ENCODE measurements around the gene EPB41L4A. TPM values are rescaled to one million over a fixed set of nuclear protein-coding genes. Genes with fewer than 3 reads are reported as not detected.
A peak's percentile ranks its signal among the peaks of the same experiment; 100 is the strongest.

Gene EPB41L4A
- polyA plus RNA-seq, 1 donor (not counting 4 experiments of a cell fraction or from before 2014, with no cell fraction given): 3.5 TPM

DNA sequence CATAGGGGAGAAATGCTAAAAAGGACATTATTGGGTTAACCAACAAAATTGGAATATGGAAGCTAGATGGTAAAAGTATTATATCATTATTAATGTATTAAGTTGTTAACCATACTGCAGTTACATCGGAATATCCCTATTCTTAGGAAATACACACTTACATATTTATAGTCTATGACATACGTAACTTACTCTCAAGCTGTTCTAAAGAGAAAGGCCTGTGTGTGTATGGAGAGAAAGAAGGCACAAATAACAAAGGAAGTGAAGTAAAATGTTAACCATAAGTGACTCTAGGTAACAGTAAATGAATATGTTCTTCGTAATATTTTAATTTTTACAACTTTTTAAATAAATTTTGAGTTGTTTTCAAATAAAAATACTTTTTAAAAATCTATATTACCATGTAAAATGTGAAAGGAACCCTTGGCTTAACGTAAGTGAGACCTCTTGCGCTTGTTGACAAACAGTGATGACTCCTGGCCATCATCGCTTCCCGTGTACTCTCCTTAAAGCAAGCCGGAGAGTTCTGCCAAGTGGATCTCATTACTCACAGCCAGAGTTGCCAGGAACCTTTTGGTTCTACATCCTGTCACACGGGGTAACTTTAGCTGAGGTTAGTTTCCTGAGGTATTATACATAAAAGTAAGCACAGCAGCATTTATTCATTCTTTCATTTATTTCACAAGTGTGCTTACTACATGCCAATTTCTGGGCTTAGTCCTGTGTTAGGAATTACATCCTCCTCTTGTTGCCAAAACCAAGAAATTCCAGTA is 165.4 kb downstream of the EPB41L4A start:
- FAIRE-seq (peak; percentile 60), DNase-seq (ENCODE audit: low read depth, low spot score) (no peak)
- no peak overlapping the region for H2AFZ ChIP-seq (ENCODE audit: control insufficient read depth, low read length)
- no peak overlapping the region for H3K4me2 ChIP-seq (ENCODE audit: control insufficient read depth, extremely low read depth, insufficient read depth, low read depth, low read length)
- TF ChIP-seq, protein P1, sequence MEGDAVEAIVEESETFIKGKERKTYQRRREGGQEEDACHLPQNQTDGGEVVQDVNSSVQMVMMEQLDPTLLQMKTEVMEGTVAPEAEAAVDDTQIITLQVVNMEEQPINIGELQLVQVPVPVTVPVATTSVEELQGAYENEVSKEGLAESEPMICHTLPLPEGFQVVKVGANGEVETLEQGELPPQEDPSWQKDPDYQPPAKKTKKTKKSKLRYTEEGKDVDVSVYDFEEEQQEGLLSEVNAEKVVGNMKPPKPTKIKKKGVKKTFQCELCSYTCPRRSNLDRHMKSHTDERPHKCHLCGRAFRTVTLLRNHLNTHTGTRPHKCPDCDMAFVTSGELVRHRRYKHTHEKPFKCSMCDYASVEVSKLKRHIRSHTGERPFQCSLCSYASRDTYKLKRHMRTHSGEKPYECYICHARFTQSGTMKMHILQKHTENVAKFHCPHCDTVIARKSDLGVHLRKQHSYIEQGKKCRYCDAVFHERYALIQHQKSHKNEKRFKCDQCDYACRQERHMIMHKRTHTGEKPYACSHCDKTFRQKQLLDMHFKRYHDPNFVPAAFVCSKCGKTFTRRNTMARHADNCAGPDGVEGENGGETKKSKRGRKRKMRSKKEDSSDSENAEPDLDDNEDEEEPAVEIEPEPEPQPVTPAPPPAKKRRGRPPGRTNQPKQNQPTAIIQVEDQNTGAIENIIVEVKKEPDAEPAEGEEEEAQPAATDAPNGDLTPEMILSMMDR (optimal IDR thresholded peaks at IDR 0.05 in 1 of 3, IDR thresholded peaks at IDR 0.05 in 1 of 3, conservative IDR thresholded peaks at IDR 0.05 in 1 of 3; ENCODE audit: extremely low read depth in 1 of 3, insufficient read depth in 2 of 3, low read length in 3 of 3): no peak
- TF ChIP-seq EZH2 (IDR thresholded peaks at IDR 0.05; ENCODE audit: low read length): no peak
- no peaks in the 10 kb centered on the region for H3K9me3 ChIP-seq (ENCODE audit: control insufficient read depth, low read depth, low read length)
- H3K79me2 ChIP-seq (ENCODE audit: control insufficient read depth, insufficient read depth, low read length): no peaks in the 10 kb centered on the region
- no peaks in the 10 kb centered on the region for H4K20me1 ChIP-seq (ENCODE audit: control insufficient read depth, extremely low read depth, insufficient read depth, low read length)
- peaks cover 6% of the 10 kb centered on the region for H3K4me1 ChIP-seq (ENCODE audit: control insufficient read depth, extremely low read depth, insufficient read depth, low read length)
- dilution Hi-C loops (cut with MboI; ENCODE audit: extremely low pct_ligation_motif_present, low sequenced_read_pairs): no loop called here
- no peak overlapping the region for H3K4me3 ChIP-seq (ENCODE audit: control insufficient read depth in 2 of 3, extremely low read depth in 1 of 3, insufficient read depth in 2 of 3, low read depth in 1 of 3, low read length in 3 of 3)
- H3K9me1 ChIP-seq (ENCODE audit: control insufficient read depth, extremely low read depth, insufficient read depth, low read length): no peaks in the 10 kb centered on the region
- H3K27ac ChIP-seq (ENCODE audit: control insufficient read depth, insufficient read depth, low read length): no peak overlapping the region
- H3K36me3 ChIP-seq (ENCODE audit: control insufficient read depth in 2 of 2, extremely low read depth in 1 of 2, insufficient read depth in 2 of 2, low read length in 2 of 2): no peaks in the 10 kb centered on the region
- no peak overlapping the region for H3K9ac ChIP-seq (ENCODE audit: control insufficient read depth, extremely low read depth, insufficient read depth, low read length)
- no peaks in the 10 kb centered on the region for H3K27me3 ChIP-seq (ENCODE audit: control insufficient read depth, extremely low read depth, insufficient read depth, low read length)

- no peaks in the 10 kb centered on the region for H3K79me2 ChIP-seq (ENCODE audit: control insufficient read depth, insufficient read depth, low read length)
- no peak overlapping the region for H3K27ac ChIP-seq (ENCODE audit: control insufficient read depth, insufficient read depth, low read length)
- H3K27me3 ChIP-seq (ENCODE audit: control insufficient read depth, extremely low read depth, insufficient read depth, low read length): no peaks in the 10 kb centered on the region
- peaks cover 6% of the 10 kb centered on the region for H3K4me1 ChIP-seq (ENCODE audit: control insufficient read depth, extremely low read depth, insufficient read depth, low read length)
- no peaks in the 10 kb centered on the region for H3K36me3 ChIP-seq (ENCODE audit: control insufficient read depth in 2 of 2, extremely low read depth in 1 of 2, insufficient read depth in 2 of 2, low read length in 2 of 2)
- no peak overlapping the region for H3K4me3 ChIP-seq (ENCODE audit: control insufficient read depth in 2 of 3, extremely low read depth in 1 of 3, insufficient read depth in 2 of 3, low read depth in 1 of 3, low read length in 3 of 3)
- no peak for DNase-seq (ENCODE audit: low read depth, low spot score)
- FAIRE-seq: no peak
- no peaks in the 10 kb centered on the region for H4K20me1 ChIP-seq (ENCODE audit: control insufficient read depth, extremely low read depth, insufficient read depth, low read length)
- no peak overlapping the region for H2AFZ ChIP-seq (ENCODE audit: control insufficient read depth, low read length)
- no peak overlapping the region for H3K9ac ChIP-seq (ENCODE audit: control insufficient read depth, extremely low read depth, insufficient read depth, low read length)
- H3K9me1 ChIP-seq (ENCODE audit: control insufficient read depth, extremely low read depth, insufficient read depth, low read length): no peaks in the 10 kb centered on the region
- H3K9me3 ChIP-seq (ENCODE audit: control insufficient read depth, low read depth, low read length): no peaks in the 10 kb centered on the region
- TF ChIP-seq, protein P1 (optimal IDR thresholded peaks at IDR 0.05 in 1 of 3, IDR thresholded peaks at IDR 0.05 in 1 of 3, conservative IDR thresholded peaks at IDR 0.05 in 1 of 3; ENCODE audit: extremely low read depth in 1 of 3, insufficient read depth in 2 of 3, low read length in 3 of 3): no peak
- no peak for TF ChIP-seq EZH2 (IDR thresholded peaks at IDR 0.05; ENCODE audit: low read length)
- dilution Hi-C loops (cut with MboI; ENCODE audit: extremely low pct_ligation_motif_present, low sequenced_read_pairs): no loop called here
- no peak overlapping the region for H3K4me2 ChIP-seq (ENCODE audit: control insufficient read depth, extremely low read depth, insufficient read depth, low read depth, low read length)
These were observed 168.5 kb downstream of the EPB41L4A start for GRCh38 chr5:112250551-112250950.

Data from keratinocyte (primary cell).